HG03097 (cell line): Measurements from ENCODE around the gene CDC42BPA.
"Not testable (repeated sequence)": the region's sequence is repeated elsewhere in the genome, so short reads cannot be mapped to it uniquely, and the experiment has no call there.

Experiments used
- ATAC-seq: cut with Tn5 transposase; IDR thresholded peaks from one replicate; pipeline ENCODE4 v1.9.1; 2021; ENCODE audit not compliant: unreplicated experiment, low FRiP score

Gene CDC42BPA

GRCh38 chr1:227003165-227003564 is 315.1 kb downstream of the CDC42BPA start:
- ATAC-seq, result no peak

GRCh38 chr1:227002531-227003049 is 315.7 kb downstream of the CDC42BPA start:
- ATAC-seq, result no peak

GRCh38 chr1:226999579-226999978 is 318.7 kb downstream of the CDC42BPA start:
- ATAC-seq, result not testable (repeated sequence)

- peak; percentile 83 for ATAC-seq
Measured at GRCh38 chr1:226995365-226996332, 322.6 kb downstream of the CDC42BPA start.

- ATAC-seq, result no peak
Measured at GRCh38 chr1:226994586-226995364, 323.5 kb downstream of the CDC42BPA start.

- ATAC-seq, result no peak
Measured at GRCh38 chr1:226993814-226994585, 324.3 kb downstream of the CDC42BPA start.

GRCh38 chr1:226991920-226992319 is 326.4 kb downstream of the CDC42BPA start:
- ATAC-seq, result no peak

- no peak for ATAC-seq
Measured at GRCh38 chr1:226990133-226990716, 328.1 kb downstream of the CDC42BPA start.

GRCh38 chr1:226989085-226989920 is 329.0 kb downstream of the CDC42BPA start:
- ATAC-seq, result no peak

- ATAC-seq, result no peak
Measured at GRCh38 chr1:226988334-226988666, 330.0 kb downstream of the CDC42BPA start.

- no peak for ATAC-seq
Measured at GRCh38 chr1:226987623-226988333, 330.5 kb downstream of the CDC42BPA start.

GRCh38 chr1:226987179-226987536 is 331.1 kb downstream of the CDC42BPA start:
- ATAC-seq, result no peak

- no peak for ATAC-seq
Measured at GRCh38 chr1:226986496-226987178, 331.7 kb downstream of the CDC42BPA start.

- ATAC-seq, result no peak
Measured at GRCh38 chr1:226985839-226986463, 332.3 kb downstream of the CDC42BPA start.

GRCh38 chr1:226985239-226985838 is 333.0 kb downstream of the CDC42BPA start:
- no peak for ATAC-seq

GRCh38 chr1:226984521-226985238 is 333.6 kb downstream of the CDC42BPA start:
- ATAC-seq, result no peak

- no peak for ATAC-seq
Measured at GRCh38 chr1:226983992-226984364, 334.3 kb downstream of the CDC42BPA start.
